Measurements from ENCODE around the gene LRMDA. TPM values are rescaled to one million over a fixed set of nuclear protein-coding genes. Genes with fewer than 3 reads are reported as not detected.

Gene LRMDA
- total RNA-seq, 1 donor from 2014 or later: 2.1 TPM

- DNase-seq: peak; percentile 47
- no peak for TF ChIP-seq CTCF (IDR thresholded peaks at IDR 0.05; ENCODE audit: partially characterized antibody, unreplicated experiment)
- Mint-ChIP-seq H3K27me3 (ENCODE audit: unreplicated experiment) (peaks cover 27% of the 10 kb centered on the region), H3K27ac (ENCODE audit: unreplicated experiment) (no peak overlapping the region), H3K4me1 (ENCODE audit: low read depth, unreplicated experiment) (peaks cover 12% of the 10 kb centered on the region), H3K9me3 (ENCODE audit: unreplicated experiment) (peaks cover 10% of the 10 kb centered on the region), H3K4me3 (ENCODE audit: unreplicated experiment) (peak overlapping the region; percentile 75), H3K36me3 (ENCODE audit: unreplicated experiment) (no peaks in the 10 kb centered on the region)
Measured at GRCh38 chr10:75408509-75408875, 22.9 kb upstream of the LRMDA start.

- Mint-ChIP-seq H3K27ac (ENCODE audit: unreplicated experiment) (no peak overlapping the region), H3K4me3 (ENCODE audit: unreplicated experiment) (peak overlapping the region; percentile 83), H3K9me3 (ENCODE audit: unreplicated experiment) (peaks cover 6% of the 10 kb centered on the region)
Measured at GRCh38 chr10:75408911-75409885, 22.2 kb upstream of the LRMDA start.

GRCh38 chr10:75410132-75411005 is 21.1 kb upstream of the LRMDA start:
- Mint-ChIP-seq H3K4me3 (ENCODE audit: unreplicated experiment) (peak overlapping the region; percentile 83), H3K27ac (ENCODE audit: unreplicated experiment) (no peak overlapping the region), H3K27me3 (ENCODE audit: unreplicated experiment) (peaks cover 30% of the 10 kb centered on the region), H3K4me1 (ENCODE audit: low read depth, unreplicated experiment) (peaks cover 9% of the 10 kb centered on the region), H3K36me3 (ENCODE audit: unreplicated experiment) (no peaks in the 10 kb centered on the region), H3K9me3 (ENCODE audit: unreplicated experiment) (peaks cover 5% of the 10 kb centered on the region)
- no peak for DNase-seq
- no peak for TF ChIP-seq CTCF (IDR thresholded peaks at IDR 0.05; ENCODE audit: partially characterized antibody, unreplicated experiment)

More at GRCh38 chr10:75408911-75409885, 22.2 kb upstream of the LRMDA start:
- peaks cover 27% of the 10 kb centered on the region for H3K27me3 Mint-ChIP-seq (ENCODE audit: unreplicated experiment)
- no peaks in the 10 kb centered on the region for H3K36me3 Mint-ChIP-seq (ENCODE audit: unreplicated experiment)
- H3K4me1 Mint-ChIP-seq (ENCODE audit: low read depth, unreplicated experiment): peaks cover 9% of the 10 kb centered on the region
- peak; percentile 62 for DNase-seq
- TF ChIP-seq CTCF (IDR thresholded peaks at IDR 0.05; ENCODE audit: partially characterized antibody, unreplicated experiment): no peak

- Mint-ChIP-seq H3K27ac (ENCODE audit: unreplicated experiment) (no peak overlapping the region), H3K27me3 (ENCODE audit: unreplicated experiment) (peaks cover 33% of the 10 kb centered on the region), H3K9me3 (ENCODE audit: unreplicated experiment) (peaks cover 5% of the 10 kb centered on the region), H3K4me3 (ENCODE audit: unreplicated experiment) (no peak overlapping the region), H3K4me1 (ENCODE audit: low read depth, unreplicated experiment) (peaks cover 10% of the 10 kb centered on the region), H3K36me3 (ENCODE audit: unreplicated experiment) (peaks cover 4% of the 10 kb centered on the region)
- no peak for DNase-seq
- TF ChIP-seq CTCF (IDR thresholded peaks at IDR 0.05; ENCODE audit: partially characterized antibody, unreplicated experiment): no peak
Measured at GRCh38 chr10:75414527-75414926, 16.9 kb upstream of the LRMDA start.
